PC-9 (cell line): ENCODE data around the gene ACSS3. TPM values are rescaled to one million over a fixed set of nuclear protein-coding genes. Genes with fewer than 3 reads are reported as not detected.

Experiments
- BruUV-seq: library from RNA; stranded (reverse); fragments of 400-500 nt; replicated peaks from 2 replicates; lab custom pipeline; 2021; lab: Mats Ljungman, UMichigan
- CTCF ChIA-PET: fragments of 300-600 bp; sonication (Branson Sonifier 250); formaldehyde crosslinking; loops from one replicate; lab custom pipeline; 2022; ENCODE audit warnings: antibody characterized with exemption; lab: Charles Lee
- POLR2A ChIA-PET: fragments of 300-600 bp; sonication (Branson Sonifier 250); formaldehyde crosslinking; loops from one replicate; lab custom pipeline; 2022; ENCODE audit warnings: antibody characterized with exemption; ENCODE audit not compliant: unreplicated experiment; lab: Charles Lee
- DNase-seq, 2 experiments: peaks; one replicate each; pipeline versions ENCODE4 v3.0.0 to v3.0.0-alpha.2; 2015 to 2022; ENCODE audit warnings: mixed read lengths in 1 of 2
- H2AFZ ChIP-seq: fragments of 200-600 bp; sonication (generic); 2 replicates; pipeline ENCODE4 v1.8.1; 2017; ENCODE audit warnings: antibody characterized with exemption
- H3F3A ChIP-seq: fragments of 200-600 bp; sonication (generic); 2 replicates; pipeline ENCODE4 v1.8.1; 2017; ENCODE audit warnings: antibody characterized with exemption, mild to moderate bottlenecking, low read depth; ENCODE audit not compliant: insufficient read depth
- H3K27ac ChIP-seq: fragments of 200-600 bp; sonication (generic); 2 replicates; pipeline ENCODE4 v1.6.1; 2016; ENCODE audit warnings: mixed run types
- H3K27me3 ChIP-seq: fragments of 200-600 bp; sonication (generic); 2 replicates; pipeline ENCODE4 v1.6.1; 2016; ENCODE audit warnings: low read depth, mixed run types; ENCODE audit not compliant: insufficient read depth
- H3K36me3 ChIP-seq: fragments of 200-600 bp; sonication (generic); 2 replicates; pipeline ENCODE4 v1.6.1; 2016; ENCODE audit warnings: low read depth, mixed run types
- H3K4me1 ChIP-seq: fragments of 200-600 bp; sonication (generic); replicated peaks from 2 replicates; pipeline ENCODE4 v1.6.1; 2016; ENCODE audit warnings: mixed run types; ENCODE audit not compliant: insufficient read depth
- H3K4me2 ChIP-seq: fragments of 200-600 bp; sonication (generic); 2 replicates; pipeline ENCODE4 v1.6.1; 2017; ENCODE audit warnings: mixed run types
- H3K4me3 ChIP-seq: fragments of 200-600 bp; sonication (generic); 2 replicates; pipeline ENCODE4 v1.6.1; 2016; ENCODE audit warnings: mixed run types
- H3K79me2 ChIP-seq: fragments of 200-600 bp; sonication (generic); 2 replicates; pipeline ENCODE4 v1.6.1; 2017; ENCODE audit warnings: low read depth, mixed run types
- H3K9me2 ChIP-seq: fragments of 200-600 bp; sonication (generic); 2 replicates; pipeline ENCODE4 v1.8.1; 2017; ENCODE audit warnings: mild to moderate bottlenecking; ENCODE audit not compliant: insufficient read depth
- H3K9me3 ChIP-seq: fragments of 200-600 bp; sonication (generic); 2 replicates; pipeline ENCODE4 v1.8.1; 2016; ENCODE audit warnings: low read depth; ENCODE audit not compliant: insufficient read depth
- H4K20me1 ChIP-seq: fragments of 200-600 bp; sonication (generic); 2 replicates; pipeline ENCODE4 v1.8.1; 2017; ENCODE audit not compliant: insufficient read depth
- CTCF ChIP-seq: fragments of 200-600 bp; sonication (generic); conservative IDR thresholded peaks from 2 replicates; pipeline ENCODE4 v1.6.1; 2017; ENCODE audit warnings: mixed run types, antibody characterized with exemption, mild to moderate bottlenecking, moderate library complexity
- EZH2 ChIP-seq: fragments of 200-600 bp; sonication (generic); IDR thresholded peaks from 2 replicates; pipeline ENCODE4 v1.8.0; 2017; ENCODE audit warnings: antibody characterized with exemption, low read depth
- intact Hi-C: fragments of 100-400 bp; cut with micrococcal nuclease; formaldehyde crosslinking; loops from one replicate; pipeline ENCODE4 v1.10.0; 2022; ENCODE audit not compliant: unreplicated experiment
- total RNA-seq: library from RNA; stranded (reverse); gene quantifications from 2 replicates; pipeline ENCODE4 v1.2.3, GENCODE V29; 2021

Gene ACSS3
- total RNA-seq, 1 experiment from 2014 or later, result 8.5 TPM

- H3F3A ChIP-seq, result no peaks in the 10 kb centered on the region
- H3K4me2 ChIP-seq, result no peak overlapping the region
- H3K27ac ChIP-seq, result no peak overlapping the region
- H2AFZ ChIP-seq, result no peak overlapping the region
- no peak overlapping the region for H3K4me3 ChIP-seq
- no peak for DNase-seq
- no peaks in the 10 kb centered on the region for H3K36me3 ChIP-seq
- no peaks in the 10 kb centered on the region for H3K79me2 ChIP-seq
- no peaks in the 10 kb centered on the region for H3K9me2 ChIP-seq
- no peaks in the 10 kb centered on the region for H3K27me3 ChIP-seq
- TF ChIP-seq CTCF (no peak), EZH2 (no peak)
- ChIA-PET POLR2A (no interaction called here), CTCF (no interaction called here)
- no peaks in the 10 kb centered on the region for H4K20me1 ChIP-seq
- H3K9me3 ChIP-seq, result no peaks in the 10 kb centered on the region
- intact Hi-C loops, result no loop called here
- BruUV-seq, result no TSS peak
- H3K4me1 ChIP-seq, result no peaks in the 10 kb centered on the region
Measured at GRCh38 chr12:81221681-81222080, 143.8 kb downstream of the ACSS3 start.

- no peaks in the 10 kb centered on the region for H3K9me3 ChIP-seq
- CTCF ChIA-PET, result no interaction called here
- H3F3A ChIP-seq, result no peaks in the 10 kb centered on the region
- H3K27ac ChIP-seq, result no peak overlapping the region
- no peaks in the 10 kb centered on the region for H4K20me1 ChIP-seq
- H3K4me3 ChIP-seq, result no peak overlapping the region
- no peak overlapping the region for H2AFZ ChIP-seq
- POLR2A ChIA-PET, result no interaction called here
- no peaks in the 10 kb centered on the region for H3K9me2 ChIP-seq
- H3K4me2 ChIP-seq, result no peak overlapping the region
- TF ChIP-seq CTCF (no peak), EZH2 (no peak)
- intact Hi-C loops, result no loop called here
- no peaks in the 10 kb centered on the region for H3K4me1 ChIP-seq
- no peaks in the 10 kb centered on the region for H3K36me3 ChIP-seq
- BruUV-seq, result no TSS peak
- no peak for DNase-seq
- H3K27me3 ChIP-seq, result no peaks in the 10 kb centered on the region
- no peaks in the 10 kb centered on the region for H3K79me2 ChIP-seq
Measured at GRCh38 chr12:81222846-81223592, 145.1 kb downstream of the ACSS3 start.

GRCh38 chr12:81224626-81225025 lies 146.7 kb downstream of the ACSS3 start:
- BruUV-seq, result no TSS peak
- H3K4me1 ChIP-seq, result no peaks in the 10 kb centered on the region
- ChIA-PET POLR2A (no interaction called here), CTCF (no interaction called here)
- H3K4me2 ChIP-seq, result no peak overlapping the region
- H3K9me3 ChIP-seq, result no peaks in the 10 kb centered on the region
- no peaks in the 10 kb centered on the region for H3K27me3 ChIP-seq
- no peaks in the 10 kb centered on the region for H4K20me1 ChIP-seq
- H3K79me2 ChIP-seq, result no peaks in the 10 kb centered on the region
- H3K9me2 ChIP-seq, result no peaks in the 10 kb centered on the region
- H3F3A ChIP-seq, result no peaks in the 10 kb centered on the region
- no peak for TF ChIP-seq EZH2
- TF ChIP-seq CTCF, result no peak
- H2AFZ ChIP-seq, result no peak overlapping the region
- H3K27ac ChIP-seq, result no peak overlapping the region
- intact Hi-C loops, result no loop called here
- DNase-seq, result no peak
- H3K4me3 ChIP-seq, result no peak overlapping the region
- no peaks in the 10 kb centered on the region for H3K36me3 ChIP-seq
